Neural progenitor cell (in vitro differentiated cells): ENCODE measurements around the gene SNX10. TPM values are rescaled to one million over a fixed set of nuclear protein-coding genes. Genes with fewer than 3 reads are reported as not detected.

Source experiments
- DNase-seq: peaks from one replicate; pipeline ENCODE4 v3.0.0-alpha.2; 2016; ENCODE audit warnings: low spot score
- H2AFZ ChIP-seq: fragments of 200-600 bp; sonication (generic); replicated peaks from 2 replicates; pipeline ENCODE4 v1.6.1; 2016; ENCODE audit warnings: antibody characterized with exemption
- H3F3A ChIP-seq: fragments of 200-600 bp; sonication (generic); 2 replicates; pipeline ENCODE4 v1.6.1; 2016; ENCODE audit warnings: antibody characterized with exemption, low read depth
- H3K27ac ChIP-seq: fragments of 200-600 bp; sonication (generic); 2 replicates; pipeline ENCODE4 v1.5.1; 2016; ENCODE audit warnings: mild to moderate bottlenecking
- H3K27me3 ChIP-seq: fragments of 200-600 bp; sonication (generic); 2 replicates; pipeline ENCODE4 v1.6.1; 2016; ENCODE audit warnings: mild to moderate bottlenecking, moderate library complexity
- H3K36me3 ChIP-seq: fragments of 200-600 bp; sonication (generic); 2 replicates; pipeline ENCODE4 v1.5.1; 2016
- H3K4me1 ChIP-seq: fragments of 200-600 bp; sonication (generic); 2 replicates; pipeline ENCODE4 v1.6.1; 2016; ENCODE audit warnings: mixed run types
- H3K4me2 ChIP-seq: fragments of 200-600 bp; sonication (generic); 2 replicates; pipeline ENCODE4 v1.6.1; 2016
- H3K4me3 ChIP-seq: fragments of 200-600 bp; sonication (generic); 2 replicates; pipeline ENCODE4 v1.5.1; 2016
- H3K79me2 ChIP-seq: fragments of 200-600 bp; sonication (generic); 2 replicates; pipeline ENCODE4 v1.6.1; 2016; ENCODE audit warnings: low read depth
- H3K9ac ChIP-seq: fragments of 200-600 bp; sonication (generic); 2 replicates; pipeline ENCODE4 v1.6.1; 2016
- H3K9me3 ChIP-seq: fragments of 200-600 bp; sonication (generic); 2 replicates; pipeline ENCODE4 v1.5.1; 2016; ENCODE audit warnings: low read depth
- H4K20me1 ChIP-seq: fragments of 200-600 bp; sonication (generic); 2 replicates; pipeline ENCODE4 v1.6.1; 2016; ENCODE audit warnings: low read depth
- H3K27ac Mint-ChIP-seq: 3 replicates; pipeline ENCODE4 v1.8.0; 2021; ENCODE audit warnings: mixed read lengths
- H3K27me3 Mint-ChIP-seq: 2 replicates; pipeline ENCODE4 v1.8.0; 2022; ENCODE audit warnings: low read depth, mild to moderate bottlenecking, inconsistent platforms, moderate library complexity, mixed read lengths; ENCODE audit not compliant: insufficient read depth
- H3K36me3 Mint-ChIP-seq: 3 replicates; pipeline ENCODE4 v1.8.0; 2021; ENCODE audit warnings: mixed read lengths
- H3K4me1 Mint-ChIP-seq: 3 replicates; pipeline ENCODE4 v1.8.0; 2021; ENCODE audit warnings: mixed read lengths
- H3K4me3 Mint-ChIP-seq: 3 replicates; pipeline ENCODE4 v1.8.0; 2021; ENCODE audit warnings: mild to moderate bottlenecking, moderate library complexity, mixed read lengths
- H3K9me3 Mint-ChIP-seq: 3 replicates; pipeline ENCODE4 v1.8.0; 2020; ENCODE audit warnings: mixed read lengths
- EZH2 ChIP-seq: fragments of 200-600 bp; sonication (generic); IDR thresholded peaks from 2 replicates; pipeline ENCODE4 v1.6.1; 2017; ENCODE audit warnings: antibody characterized with exemption, mild to moderate bottlenecking, moderate library complexity
- EZH2phosphoT487 ChIP-seq: fragments of 200-600 bp; sonication (generic); IDR thresholded peaks from 2 replicates; pipeline ENCODE4 v1.6.1; 2017; ENCODE audit warnings: antibody characterized with exemption
- total RNA-seq: library from RNA; depleted of rRNA; stranded (reverse); fragments of >200 nt; gene quantifications from 2 replicates; pipeline ENCODE4 v1.2.3, GENCODE V29; 2015; ENCODE audit warnings: low replicate concordance
- TF ChIP-seq, protein P1 (sequence below): fragments of 200-600 bp; sonication (generic); IDR thresholded peaks from 2 replicates; pipeline ENCODE4 v1.5.1; 2017; ENCODE audit warnings: antibody characterized with exemption, mild to moderate bottlenecking

The SNX10 gene
- total RNA-seq, 1 donor from 2014 or later, result 29.6 TPM

DNA sequence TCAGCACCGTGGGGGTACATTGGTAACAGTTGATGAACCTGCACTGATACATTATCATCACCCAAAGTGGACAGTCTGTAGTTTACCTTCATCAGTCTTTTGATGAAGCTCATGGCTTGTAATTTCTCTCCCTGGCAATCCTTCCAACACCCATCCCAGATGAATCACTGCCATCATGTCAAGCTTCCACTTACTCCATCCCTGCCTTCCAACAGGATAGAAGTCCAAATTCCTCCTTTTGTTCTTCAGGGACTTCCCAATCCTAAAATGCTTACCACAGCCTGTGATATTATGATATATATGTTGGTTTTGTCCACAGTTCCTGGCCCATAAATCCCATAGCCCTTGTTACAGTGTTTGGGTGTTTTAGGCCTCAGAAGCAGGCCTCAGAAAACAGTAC is 16.1 kb downstream of the SNX10 start:
- Mint-ChIP-seq H3K4me3 (no peak overlapping the region), H3K27me3 (peaks cover 9% of the 10 kb centered on the region), H3K9me3 (no peaks in the 10 kb centered on the region), H3K27ac (no peak overlapping the region), H3K4me1 (peaks cover 5% of the 10 kb centered on the region), H3K36me3 (no peaks in the 10 kb centered on the region)
- no peak overlapping the region for H3K4me3 ChIP-seq
- no peak overlapping the region for H2AFZ ChIP-seq
- H3K4me1 ChIP-seq, result no peaks in the 10 kb centered on the region
- H3K27ac ChIP-seq, result no peak overlapping the region
- H3K27me3 ChIP-seq, result no peaks in the 10 kb centered on the region
- H3K9me3 ChIP-seq, result no peaks in the 10 kb centered on the region
- H3F3A ChIP-seq, result no peaks in the 10 kb centered on the region
- no peaks in the 10 kb centered on the region for H3K36me3 ChIP-seq
- no peak overlapping the region for H3K4me2 ChIP-seq
- TF ChIP-seq, protein P1, sequence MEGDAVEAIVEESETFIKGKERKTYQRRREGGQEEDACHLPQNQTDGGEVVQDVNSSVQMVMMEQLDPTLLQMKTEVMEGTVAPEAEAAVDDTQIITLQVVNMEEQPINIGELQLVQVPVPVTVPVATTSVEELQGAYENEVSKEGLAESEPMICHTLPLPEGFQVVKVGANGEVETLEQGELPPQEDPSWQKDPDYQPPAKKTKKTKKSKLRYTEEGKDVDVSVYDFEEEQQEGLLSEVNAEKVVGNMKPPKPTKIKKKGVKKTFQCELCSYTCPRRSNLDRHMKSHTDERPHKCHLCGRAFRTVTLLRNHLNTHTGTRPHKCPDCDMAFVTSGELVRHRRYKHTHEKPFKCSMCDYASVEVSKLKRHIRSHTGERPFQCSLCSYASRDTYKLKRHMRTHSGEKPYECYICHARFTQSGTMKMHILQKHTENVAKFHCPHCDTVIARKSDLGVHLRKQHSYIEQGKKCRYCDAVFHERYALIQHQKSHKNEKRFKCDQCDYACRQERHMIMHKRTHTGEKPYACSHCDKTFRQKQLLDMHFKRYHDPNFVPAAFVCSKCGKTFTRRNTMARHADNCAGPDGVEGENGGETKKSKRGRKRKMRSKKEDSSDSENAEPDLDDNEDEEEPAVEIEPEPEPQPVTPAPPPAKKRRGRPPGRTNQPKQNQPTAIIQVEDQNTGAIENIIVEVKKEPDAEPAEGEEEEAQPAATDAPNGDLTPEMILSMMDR, result no peak
- TF ChIP-seq EZH2phosphoT487 (no peak), EZH2 (no peak)
- DNase-seq, result no peak
- H3K9ac ChIP-seq, result no peak overlapping the region
- no peaks in the 10 kb centered on the region for H3K79me2 ChIP-seq
- no peaks in the 10 kb centered on the region for H4K20me1 ChIP-seq

DNA sequence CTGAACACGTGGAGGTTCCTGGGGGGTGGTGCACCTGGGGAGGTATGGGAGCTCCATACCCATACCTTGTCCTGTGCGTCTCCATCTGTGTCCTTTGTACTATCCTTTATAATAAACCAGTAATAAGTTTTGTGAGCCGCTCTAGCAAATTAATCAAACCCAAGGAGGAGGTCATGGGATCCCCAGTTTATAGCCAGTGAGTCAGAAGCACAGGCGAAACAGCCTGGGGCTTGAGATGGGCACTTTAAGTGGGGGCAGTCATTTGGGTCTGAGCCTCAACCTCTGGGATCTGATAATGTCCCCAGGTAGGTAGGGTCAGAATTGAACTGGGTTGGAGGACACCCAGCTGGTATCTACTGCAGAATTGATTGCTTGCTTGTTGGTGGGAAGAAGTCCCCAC is 16.9 kb downstream of the SNX10 start:
- no peaks in the 10 kb centered on the region for H3K4me1 ChIP-seq
- Mint-ChIP-seq H3K9me3 (no peaks in the 10 kb centered on the region), H3K4me1 (peaks cover 5% of the 10 kb centered on the region), H3K27me3 (peaks cover 9% of the 10 kb centered on the region), H3K36me3 (no peaks in the 10 kb centered on the region), H3K27ac (no peak overlapping the region), H3K4me3 (no peak overlapping the region)
- H2AFZ ChIP-seq, result no peak overlapping the region
- no peak overlapping the region for H3K9ac ChIP-seq
- H3K36me3 ChIP-seq, result no peaks in the 10 kb centered on the region
- no peaks in the 10 kb centered on the region for H3K9me3 ChIP-seq
- TF ChIP-seq EZH2, result no peak
- TF ChIP-seq, protein P1, result no peak
- TF ChIP-seq EZH2phosphoT487, result no peak
- no peaks in the 10 kb centered on the region for H3K79me2 ChIP-seq
- H3F3A ChIP-seq, result no peaks in the 10 kb centered on the region
- no peak overlapping the region for H3K27ac ChIP-seq
- no peak overlapping the region for H3K4me3 ChIP-seq
- H4K20me1 ChIP-seq, result no peaks in the 10 kb centered on the region
- no peak for DNase-seq
- no peaks in the 10 kb centered on the region for H3K27me3 ChIP-seq
- no peak overlapping the region for H3K4me2 ChIP-seq

DNA sequence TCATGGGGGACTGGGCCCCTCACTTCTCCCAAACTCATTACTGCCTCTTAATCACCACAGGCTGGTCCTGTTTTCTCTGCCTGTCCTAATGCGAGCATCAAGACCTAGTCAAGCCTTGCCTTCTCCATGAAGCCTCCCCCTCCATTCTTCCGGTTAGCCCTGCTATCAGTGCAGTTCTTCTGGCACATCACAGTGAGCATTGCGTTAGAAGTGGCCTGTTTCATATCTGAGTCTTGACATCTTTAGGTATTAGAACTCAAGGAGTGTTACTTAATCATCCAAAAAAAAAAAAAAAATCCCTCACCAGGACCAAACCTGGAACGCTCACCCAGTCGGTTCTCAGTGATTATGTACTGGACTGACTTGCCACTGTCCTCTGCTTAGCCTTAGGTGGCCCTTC is 17.4 kb downstream of the SNX10 start:
- no peaks in the 10 kb centered on the region for H3K36me3 ChIP-seq
- H3K4me3 Mint-ChIP-seq, result no peak overlapping the region
- H2AFZ ChIP-seq, result no peak overlapping the region
- no peaks in the 10 kb centered on the region for H3K9me3 Mint-ChIP-seq
- no peaks in the 10 kb centered on the region for H3K27me3 ChIP-seq
- no peaks in the 10 kb centered on the region for H3K9me3 ChIP-seq
- H3K4me2 ChIP-seq, result no peak overlapping the region
- H3K4me1 Mint-ChIP-seq, result peaks cover 5% of the 10 kb centered on the region
- TF ChIP-seq EZH2phosphoT487 (no peak), EZH2 (no peak)
- TF ChIP-seq, protein P1, result no peak
- H3K27ac Mint-ChIP-seq, result no peak overlapping the region
- H3K27me3 Mint-ChIP-seq, result peaks cover 9% of the 10 kb centered on the region
- H3K79me2 ChIP-seq, result no peaks in the 10 kb centered on the region
- H3K4me3 ChIP-seq, result no peak overlapping the region
- no peaks in the 10 kb centered on the region for H3K36me3 Mint-ChIP-seq
- H3K9ac ChIP-seq, result no peak overlapping the region
- no peaks in the 10 kb centered on the region for H3F3A ChIP-seq
- no peaks in the 10 kb centered on the region for H3K4me1 ChIP-seq
- no peak overlapping the region for H3K27ac ChIP-seq
- DNase-seq, result no peak
- no peaks in the 10 kb centered on the region for H4K20me1 ChIP-seq

DNA sequence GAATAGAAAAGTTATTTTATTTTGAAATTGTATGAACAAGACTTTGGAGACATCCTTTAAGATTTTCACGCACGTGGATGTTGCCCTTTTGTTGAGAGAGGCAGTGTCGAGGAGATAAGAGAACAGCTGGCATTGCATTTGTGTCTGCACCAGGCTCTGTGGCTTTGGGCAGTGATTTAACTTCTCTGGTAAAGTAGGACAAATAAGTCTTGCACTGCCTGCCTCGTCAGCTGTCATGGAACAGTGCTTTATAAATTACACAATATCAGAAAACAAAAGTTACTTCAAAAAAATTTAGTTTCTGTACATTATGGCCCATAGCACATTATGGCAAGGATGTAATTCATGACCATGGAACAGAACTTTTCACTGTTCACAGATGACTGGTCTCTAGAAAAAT is 20.1 kb downstream of the SNX10 start:
- H3K79me2 ChIP-seq, result no peaks in the 10 kb centered on the region
- H3K4me1 ChIP-seq, result no peaks in the 10 kb centered on the region
- H3K4me2 ChIP-seq, result no peak overlapping the region
- no peaks in the 10 kb centered on the region for H3F3A ChIP-seq
- Mint-ChIP-seq H3K27me3 (peaks cover 7% of the 10 kb centered on the region), H3K4me3 (no peak overlapping the region), H3K27ac (no peak overlapping the region), H3K9me3 (no peaks in the 10 kb centered on the region), H3K4me1 (no peaks in the 10 kb centered on the region), H3K36me3 (no peaks in the 10 kb centered on the region)
- no peak overlapping the region for H3K4me3 ChIP-seq
- TF ChIP-seq EZH2phosphoT487, result no peak
- no peak for TF ChIP-seq EZH2
- H2AFZ ChIP-seq, result no peak overlapping the region
- H4K20me1 ChIP-seq, result no peaks in the 10 kb centered on the region
- no peaks in the 10 kb centered on the region for H3K9me3 ChIP-seq
- no peak overlapping the region for H3K9ac ChIP-seq
- H3K36me3 ChIP-seq, result no peaks in the 10 kb centered on the region
- no peak overlapping the region for H3K27ac ChIP-seq
- no peak for DNase-seq
- no peaks in the 10 kb centered on the region for H3K27me3 ChIP-seq
